CD14-positive monocyte (primary cell): ENCODE measurements around the gene ANKRD50. TPM values are rescaled to one million over a fixed set of nuclear protein-coding genes. Genes with fewer than 3 reads are reported as not detected.

Experiments
- DNase-seq, 3 donors: peaks; one replicate each; pipeline ENCODE4 v3.0.0-alpha.2; 2011 to 2022
- H2AFZ ChIP-seq: 2 replicates; pipeline ENCODE4 v1.6.0; 2012; ENCODE audit warnings: mild to moderate bottlenecking, low read depth, low read length, inconsistent platforms; ENCODE audit not compliant: insufficient read depth, poor library complexity, severe bottlenecking
- H3K27ac ChIP-seq, 2 donors: 1 replicate in 1 of 2; 2 replicates in 1 of 2; pipeline ENCODE4 v1.5.1; 2012 to 2013; ENCODE audit warnings: low read length in 2 of 2, control low read depth in 1 of 2, inconsistent platforms in 1 of 2, low read depth in 1 of 2, mild to moderate bottlenecking in 1 of 2
- H3K27me3 ChIP-seq, 2 donors: one replicate each; pipeline versions ENCODE4 v1.6.0 to v1.6.1; 2011 to 2013; ENCODE audit warnings: low read length in 2 of 2; ENCODE audit not compliant: control insufficient read depth in 2 of 2, insufficient read depth in 2 of 2
- H3K36me3 ChIP-seq, 2 donors: replicated peaks in 1 of 2; 1 replicate in 1 of 2; 2 replicates in 1 of 2; pipeline versions ENCODE4 v1.5.1 to v1.6.1; 2012 to 2013; ENCODE audit warnings: low read length in 2 of 2, control low read depth in 1 of 2, inconsistent platforms in 1 of 2, mild to moderate bottlenecking in 1 of 2; ENCODE audit not compliant: insufficient read depth in 2 of 2, control insufficient read depth in 1 of 2
- H3K4me1 ChIP-seq, 2 donors: 1 replicate in 1 of 2; 2 replicates in 1 of 2; pipeline versions ENCODE4 v1.5.1 to v1.6.1; 2012 to 2013; ENCODE audit warnings: low read length in 2 of 2, control low read depth in 1 of 2, inconsistent platforms in 1 of 2, mild to moderate bottlenecking in 1 of 2, moderate library complexity in 1 of 2; ENCODE audit not compliant: insufficient read depth in 2 of 2, control insufficient read depth in 1 of 2
- H3K4me2 ChIP-seq: replicated peaks from 2 replicates; pipeline ENCODE3; 2012; ENCODE audit warnings: low read length, moderate library complexity, mild to moderate bottlenecking; ENCODE audit not compliant: poor library complexity, severe bottlenecking; ENCODE audit errors: extremely low read depth
- H3K4me3 ChIP-seq, 3 experiments: fragments of 200-600 bp in 1 of 3; sonication (generic) in 1 of 3; replicated peaks in 1 of 3; 1 replicate in 2 of 3; 2 replicates in 1 of 3; pipeline ENCODE4 v1.5.1; 2011 to 2013; ENCODE audit warnings: low read length in 3 of 3, mild to moderate bottlenecking in 3 of 3, control low read depth in 2 of 3, low read depth in 2 of 3, inconsistent platforms in 1 of 3, moderate library complexity in 1 of 3
- H3K79me2 ChIP-seq: 2 replicates; pipeline ENCODE4 v1.6.0; 2012; ENCODE audit warnings: mild to moderate bottlenecking, control low read depth, inconsistent platforms, low read length, moderate library complexity; ENCODE audit not compliant: insufficient read depth
- H3K9ac ChIP-seq: 2 replicates; pipeline ENCODE4 v1.6.0; 2017; ENCODE audit warnings: low read length, mild to moderate bottlenecking; ENCODE audit not compliant: insufficient read depth, poor library complexity, severe bottlenecking
- H3K9me3 ChIP-seq, 2 donors: replicated peaks in 1 of 2; 1 replicate in 1 of 2; 2 replicates in 1 of 2; pipeline versions ENCODE4 v1.5.1 to v1.6.1; 2012 to 2013; ENCODE audit warnings: low read length in 2 of 2, control low read depth in 1 of 2; ENCODE audit not compliant: control insufficient read depth in 1 of 2, insufficient read depth in 1 of 2
- H4K20me1 ChIP-seq: 2 replicates; pipeline ENCODE4 v1.6.0; 2012; ENCODE audit warnings: mild to moderate bottlenecking, low read length, control low read depth, moderate library complexity; ENCODE audit not compliant: insufficient read depth
- H3K27ac Mint-ChIP-seq, 7 donors: one replicate each; pipeline ENCODE4 v1.8.0; 2020; ENCODE audit warnings: mild to moderate bottlenecking in 7 of 7, mixed read lengths in 7 of 7, moderate library complexity in 6 of 7, inconsistent platforms in 2 of 7
- H3K27me3 Mint-ChIP-seq, 3 donors: one replicate each; pipeline ENCODE4 v1.8.0; 2021 to 2022; ENCODE audit warnings: low read depth in 3 of 3, mild to moderate bottlenecking in 3 of 3, mixed read lengths in 3 of 3, moderate library complexity in 3 of 3, inconsistent platforms in 1 of 3
- H3K36me3 Mint-ChIP-seq, 2 donors: one replicate each; pipeline ENCODE4 v1.8.0; 2020; ENCODE audit warnings: mixed read lengths in 2 of 2, inconsistent platforms in 1 of 2, mild to moderate bottlenecking in 1 of 2
- H3K4me1 Mint-ChIP-seq: one replicate; pipeline ENCODE4 v1.8.0; 2020; ENCODE audit warnings: mild to moderate bottlenecking, mixed read lengths
- H3K4me3 Mint-ChIP-seq, 2 donors: one replicate each; pipeline ENCODE4 v1.8.0; 2020; ENCODE audit warnings: mild to moderate bottlenecking in 2 of 2, mixed read lengths in 2 of 2, moderate library complexity in 1 of 2
- H3K9me3 Mint-ChIP-seq, 7 donors: one replicate each; pipeline ENCODE4 v1.8.0; 2020 to 2022; ENCODE audit warnings: mixed read lengths in 7 of 7, mild to moderate bottlenecking in 6 of 7, moderate library complexity in 6 of 7, inconsistent platforms in 2 of 7
- CTCF ChIP-seq: fragments of 200-600 bp; IDR thresholded peaks from one replicate; pipeline ENCODE4 v1.8.0; 2022; ENCODE audit warnings: antibody characterized with exemption, mild to moderate bottlenecking
- WGBS: methylation state at CpG from one replicate; pipeline ENCODE4 v1.1.5; 2013; ENCODE audit warnings: missing lambda C conversion rate; ENCODE audit not compliant: insufficient coverage; 5-methylcytosine and 5-hydroxymethylcytosine counted together
- intact Hi-C, 2 donors: fragments of 100-400 bp; cut with micrococcal nuclease; formaldehyde crosslinking; loops; one replicate each; pipeline versions ENCODE4 v1.15.0 to v1.15.1; 2023
- polyA plus RNA-seq, 3 donors: library from polyadenylated mRNA; depleted of rRNA in 1 of 3; unstranded in 2 of 3; stranded (reverse) in 1 of 3; fragments of 300-500 nt in 2 of 3; fragments of >200 nt in 1 of 3; fragmentation: Illumina TruSeq in 2 of 3; gene quantifications; 1 replicate in 2 of 3; 2 replicates in 1 of 3; pipeline ENCODE4 v1.2.3, GENCODE V29; 2012 to 2021

The ANKRD50 gene
- polyA plus RNA-seq, 3 donors = 2.6 to 6.4 (median 5.0) TPM

GRCh38 chr4:124738994-124739393, 26.5 kb upstream of the ANKRD50 start:
- intact Hi-C loops = no loop called here
- Histone ChIP-seq H2AFZ (no peak overlapping the region), H3K4me1 (no peaks in the 10 kb centered on the region), H3K4me3 (no peak overlapping the region), H3K4me2 (no peak overlapping the region), H3K27ac (no peak overlapping the region), H3K27me3 (no peaks in the 10 kb centered on the region), H3K9me3 (no peaks in the 10 kb centered on the region), H3K36me3 (no peaks in the 10 kb centered on the region), H3K79me2 (no peaks in the 10 kb centered on the region), H4K20me1 (no peaks in the 10 kb centered on the region), H3K9ac (no peak overlapping the region)
- Mint-ChIP-seq H3K4me3 (no peak overlapping the region), H3K36me3 (no peaks in the 10 kb centered on the region), H3K4me1 (no peaks in the 10 kb centered on the region), H3K27ac (no peak overlapping the region), H3K27me3 (peaks cover 0 to 3% (median 0%) of the 10 kb centered on the region in 3 donors), H3K9me3 (peaks cover 0 to 3% (median 0%) of the 10 kb centered on the region in 7 donors)
- DNase-seq = no peak
- no peak for TF ChIP-seq CTCF

- no peaks in the 10 kb centered on the region for H3K4me1 ChIP-seq
- no peaks in the 10 kb centered on the region for H3K9me3 ChIP-seq
- no peak overlapping the region for H3K9ac ChIP-seq
- no peak overlapping the region for H3K4me3 Mint-ChIP-seq
- no peak overlapping the region for H2AFZ ChIP-seq
- no peaks in the 10 kb centered on the region for H4K20me1 ChIP-seq
- no peak overlapping the region for H3K27ac ChIP-seq
- WGBS = 71% methylated on average over 1 of the region's 2 CpGs
- no peak overlapping the region for H3K27ac Mint-ChIP-seq
- peaks cover 0 to 3% (median 0%) of the 10 kb centered on the region in 3 donors for H3K27me3 Mint-ChIP-seq
- H3K9me3 Mint-ChIP-seq = peaks cover 0 to 6% (median 0%) of the 10 kb centered on the region in 7 donors
- H3K79me2 ChIP-seq = no peaks in the 10 kb centered on the region
- H3K27me3 ChIP-seq = no peaks in the 10 kb centered on the region
- no peak for DNase-seq
- no peaks in the 10 kb centered on the region for H3K4me1 Mint-ChIP-seq
- no peaks in the 10 kb centered on the region for H3K36me3 Mint-ChIP-seq
- H3K36me3 ChIP-seq = no peaks in the 10 kb centered on the region
- H3K4me3 ChIP-seq = no peak overlapping the region
- intact Hi-C loops = no loop called here
- no peak overlapping the region for H3K4me2 ChIP-seq
- TF ChIP-seq CTCF = no peak
These were observed 25.1 kb upstream of the ANKRD50 start for GRCh38 chr4:124737619-124738018.
